GM03348 (cell line): ENCODE measurements around the gene APLP2.
"Not testable (repeated sequence)": the region's sequence is repeated elsewhere in the genome, so short reads cannot be mapped to it uniquely, and the experiment has no call there.

ENCODE experiments used
- DNase-seq: peaks from one replicate; pipeline ENCODE4 v3.0.0; 2012; ENCODE audit warnings: low spot score

The APLP2 gene

DNA sequence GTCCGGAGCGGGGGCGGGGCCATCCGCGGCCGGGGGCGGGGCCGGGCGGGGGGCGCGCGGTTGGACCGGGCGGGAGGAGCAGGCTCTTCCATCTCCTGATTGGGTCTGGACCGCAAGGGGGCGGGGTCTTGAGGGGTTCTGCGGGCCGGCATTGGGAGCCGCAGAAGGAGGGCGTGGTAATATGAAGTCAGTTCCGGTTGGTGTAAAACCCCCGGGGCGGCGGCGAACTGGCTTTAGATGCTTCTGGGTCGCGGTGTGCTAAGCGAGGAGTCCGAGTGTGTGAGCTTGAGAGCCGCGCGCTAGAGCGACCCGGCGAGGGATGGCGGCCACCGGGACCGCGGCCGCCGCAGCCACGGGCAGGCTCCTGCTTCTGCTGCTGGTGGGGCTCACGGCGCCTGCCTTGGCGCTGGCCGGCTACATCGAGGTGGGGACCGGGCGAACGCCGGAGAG, at the start of gene APLP2:
TSS of gene APLP2 (plus strand) at position 236 of the 450 bp plus-strand sequence. CDS start at position 320, 84 bp downstream.
- peak; percentile 98 for DNase-seq

DNA sequence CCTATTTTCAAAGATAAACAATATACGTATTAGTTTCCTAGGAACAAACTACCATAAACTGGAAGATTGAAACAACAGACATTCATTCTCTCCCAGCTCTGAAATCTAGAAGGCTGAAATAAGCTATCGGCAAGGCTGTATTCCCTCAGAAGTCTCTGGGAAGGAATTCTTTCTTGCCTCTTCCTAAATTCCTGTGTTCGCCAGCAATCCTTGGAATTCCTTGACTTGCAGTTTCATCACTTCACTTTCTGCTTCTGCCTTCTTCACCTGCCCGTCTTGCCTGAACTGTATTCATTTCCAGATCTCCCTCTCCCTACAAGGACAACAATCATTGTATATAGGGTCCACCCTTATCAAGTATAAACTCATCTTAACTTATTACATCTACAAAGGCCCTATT, 49.4 kb upstream of the APLP2 start:
- DNase-seq, result no peak

DNA sequence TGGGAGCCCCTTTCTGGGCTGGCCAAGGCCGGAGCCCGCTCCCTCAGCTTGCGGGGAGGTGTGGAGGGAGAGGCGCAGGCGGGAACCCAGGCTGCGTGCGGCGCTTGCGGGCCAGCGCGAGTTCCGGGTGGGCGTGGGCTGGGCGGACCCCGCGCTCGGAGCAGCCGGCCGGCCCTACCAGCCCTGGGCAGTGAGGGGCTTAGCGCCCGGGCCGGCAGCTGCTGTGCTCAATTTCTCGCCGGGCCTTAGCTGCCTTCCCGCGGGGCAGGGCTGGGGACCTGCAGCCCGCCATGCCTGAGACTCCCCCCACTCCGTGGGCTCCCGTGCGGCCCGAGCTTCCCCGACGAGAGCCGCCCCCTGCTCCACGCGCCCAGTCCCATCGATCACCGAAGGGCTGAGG, 48.1 kb upstream of the APLP2 start:
- DNase-seq, result not testable (repeated sequence)

DNA sequence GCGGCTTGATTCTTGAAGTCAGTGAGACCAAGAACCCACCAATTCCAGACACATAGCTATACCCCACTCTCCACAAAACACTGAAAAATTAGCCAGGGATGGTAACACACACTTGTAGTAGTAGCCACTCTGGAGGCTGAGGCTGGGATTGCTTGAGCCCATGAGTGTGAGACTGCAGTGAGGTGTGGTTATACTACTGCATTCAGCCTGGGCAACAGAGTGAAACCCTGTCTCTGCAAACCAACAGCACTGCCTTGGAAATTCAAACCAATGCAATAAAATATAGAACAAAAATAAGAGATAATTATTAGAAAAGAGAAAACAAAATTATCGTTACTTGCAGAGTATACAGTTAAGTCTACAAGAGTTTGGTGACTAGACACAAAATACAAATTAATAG, 46.9 kb upstream of the APLP2 start:
- no peak for DNase-seq

DNA sequence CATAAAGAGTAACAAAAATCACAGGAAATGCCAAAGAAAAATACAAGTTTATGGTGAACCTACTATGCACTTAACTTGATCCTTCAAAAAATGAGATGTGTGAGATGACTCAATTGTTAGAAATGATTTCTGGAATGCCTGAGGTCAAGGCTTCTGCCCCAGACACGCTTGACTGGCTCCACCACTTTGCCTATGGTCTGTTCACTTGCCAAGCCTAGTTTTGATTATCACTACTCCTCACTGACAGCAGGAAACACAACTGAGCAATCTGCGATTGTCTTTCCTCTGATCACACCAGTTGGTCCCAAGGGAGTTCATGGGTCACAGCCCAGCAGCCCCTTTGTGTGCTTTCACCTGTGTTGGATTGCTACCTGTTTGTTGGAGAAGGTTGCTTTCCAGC, 46.5 kb upstream of the APLP2 start:
- DNase-seq, result peak; percentile 80

DNA sequence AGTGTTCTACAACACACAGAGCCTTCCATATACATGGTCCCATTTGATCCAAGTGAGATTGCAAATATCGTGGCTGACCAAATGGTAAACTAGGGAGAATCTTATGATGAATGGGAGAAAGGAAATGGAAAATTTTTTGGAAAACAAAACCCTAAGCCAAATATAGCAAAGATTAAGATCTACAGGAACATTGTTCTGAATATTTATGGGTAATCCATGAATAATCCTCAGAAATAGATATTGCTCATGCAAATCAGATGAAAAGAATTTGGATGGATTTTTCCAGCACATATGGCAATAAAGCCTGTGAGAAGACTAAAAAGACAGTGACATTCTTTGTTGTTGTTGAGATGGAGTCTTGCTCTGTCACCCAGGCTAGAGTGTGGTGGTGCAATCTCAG, 45.3 kb upstream of the APLP2 start:
- DNase-seq, result peak; percentile 63

DNA sequence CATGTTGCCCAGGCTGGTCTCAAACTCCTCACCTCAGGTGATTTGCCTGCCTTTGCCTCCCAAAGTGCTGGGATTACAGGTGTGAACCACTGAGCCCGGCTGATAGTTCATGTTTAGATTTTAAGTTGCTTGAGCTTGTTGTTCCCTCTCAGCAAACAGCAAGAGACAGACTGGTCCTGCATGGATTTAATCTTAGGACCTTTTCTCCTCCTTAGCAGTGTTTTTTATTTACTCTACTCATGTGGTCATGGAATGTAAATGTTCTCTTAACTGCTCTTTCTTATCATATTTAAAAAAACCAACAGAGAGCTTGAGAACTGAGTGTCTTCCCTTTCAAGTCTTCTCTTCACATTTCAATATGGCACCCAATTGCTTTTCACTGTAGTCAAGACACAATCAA, 44.3 kb upstream of the APLP2 start:
- DNase-seq, result no peak

DNA sequence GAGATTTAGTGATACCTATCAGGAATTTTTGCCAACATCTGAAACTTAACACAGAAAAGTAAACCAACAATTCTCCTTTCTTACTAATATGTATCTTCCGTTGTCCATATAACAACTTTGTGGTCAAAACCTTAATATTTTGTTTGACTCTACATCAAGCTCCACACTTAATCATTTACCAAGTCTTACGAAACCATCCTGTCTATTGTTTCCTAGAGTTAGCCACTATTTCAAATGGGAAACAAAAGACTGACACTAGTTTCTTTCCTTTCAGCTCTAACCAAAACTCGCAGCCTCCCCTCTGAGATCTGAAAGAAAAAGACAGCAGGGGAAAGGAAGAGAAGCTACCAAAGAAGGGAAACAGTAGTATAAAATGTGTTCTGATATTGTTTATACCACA, 40.6 kb upstream of the APLP2 start:
- no peak for DNase-seq

DNA sequence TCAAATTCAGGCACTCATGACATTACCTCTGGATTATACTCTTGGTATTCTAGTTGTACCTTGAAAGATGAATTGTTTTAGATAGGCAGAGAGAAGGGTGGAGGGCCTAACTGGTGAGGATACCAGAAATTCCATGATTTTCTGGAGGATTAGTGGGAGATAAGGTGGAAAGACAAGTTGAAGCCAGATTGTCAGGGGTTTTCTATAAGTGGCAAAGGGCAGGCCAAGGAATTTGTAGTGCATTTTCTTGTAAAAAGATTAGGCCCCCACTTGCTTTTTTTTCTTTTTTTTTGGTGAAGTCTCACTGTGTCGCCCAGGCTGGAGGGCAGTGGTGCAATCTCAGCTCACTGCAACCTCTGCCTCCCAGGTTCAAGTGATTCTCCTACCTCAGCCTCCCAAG, 38.6 kb upstream of the APLP2 start:
- no peak for DNase-seq

DNA sequence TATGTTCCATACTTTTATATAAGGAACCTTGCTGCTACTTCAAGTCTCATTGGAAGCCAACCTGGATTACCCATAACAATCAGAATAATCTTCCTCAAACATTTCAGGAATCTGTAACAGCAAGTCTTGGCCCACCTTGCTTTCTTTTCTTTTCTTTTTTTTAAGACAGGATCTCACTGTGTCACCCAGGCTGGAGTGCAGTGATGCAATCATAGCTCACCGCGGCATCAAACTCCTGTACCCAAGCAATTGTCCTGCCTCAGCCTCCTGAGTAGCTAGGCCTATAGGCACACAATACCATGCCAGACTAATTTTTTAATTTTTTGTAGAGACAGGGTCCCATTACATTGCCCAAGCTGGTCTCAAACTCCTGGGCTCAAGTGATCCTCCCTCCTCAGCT, 37.7 kb upstream of the APLP2 start:
- no peak for DNase-seq

DNA sequence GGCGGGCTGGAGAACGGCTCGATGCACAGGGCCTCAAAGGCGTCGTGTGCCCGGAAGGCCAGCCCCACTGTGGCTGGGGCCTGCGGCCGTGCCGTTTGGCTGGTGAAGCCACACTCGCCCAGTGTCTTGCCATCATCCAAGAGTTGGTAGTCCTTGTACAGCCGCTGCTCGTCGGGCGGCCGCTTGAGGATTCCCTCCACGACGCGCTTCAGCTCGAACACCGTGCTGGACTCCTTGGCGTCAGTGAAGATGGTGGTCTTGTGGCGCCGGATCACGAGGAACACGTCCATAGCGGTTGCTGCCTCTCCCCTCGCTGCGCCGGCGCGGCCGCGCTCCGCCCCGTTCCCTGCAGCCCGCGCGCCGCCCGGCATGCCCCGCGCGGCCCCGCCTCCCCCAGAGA, 36.8 kb upstream of the APLP2 start:
- no peak for DNase-seq

DNA sequence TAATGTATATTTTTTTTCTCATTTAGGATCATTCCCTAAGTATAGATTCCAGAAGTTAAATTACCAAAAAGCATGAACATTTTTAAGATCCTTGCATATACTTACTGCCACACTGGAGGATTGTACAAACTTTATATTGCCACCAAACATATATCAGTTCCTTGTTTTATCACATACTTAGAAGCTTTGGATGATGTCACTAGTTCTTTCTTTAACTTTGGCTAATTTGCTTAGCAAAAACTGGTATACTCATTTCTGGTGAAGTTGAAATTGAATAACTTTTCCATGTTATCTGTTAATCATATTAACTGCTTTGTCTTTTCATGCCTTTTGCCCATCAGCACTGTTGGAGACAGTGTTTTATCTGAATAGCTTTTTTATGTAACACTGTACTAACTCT, 35.5 kb upstream of the APLP2 start:
- no peak for DNase-seq

DNA sequence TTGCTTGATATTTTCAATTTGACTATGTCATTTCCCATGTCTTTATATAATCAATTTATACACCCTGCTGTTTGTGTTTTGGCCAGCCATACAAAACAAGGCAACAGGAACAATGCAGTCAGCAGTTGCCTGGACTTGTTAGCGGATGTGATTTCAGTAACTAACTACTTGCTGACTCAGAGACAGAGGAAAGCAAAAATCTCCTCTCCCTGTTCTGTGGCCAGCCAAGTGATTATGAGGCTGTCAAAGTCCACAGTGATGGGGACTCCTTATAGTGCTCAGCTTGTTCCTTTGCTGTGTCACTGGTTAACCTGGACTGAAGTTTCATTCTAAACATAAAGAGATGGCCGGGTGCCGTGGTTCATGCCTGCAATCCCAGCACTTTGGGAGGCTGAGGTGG, 32.6 kb upstream of the APLP2 start:
- peak; percentile 77 for DNase-seq

DNA sequence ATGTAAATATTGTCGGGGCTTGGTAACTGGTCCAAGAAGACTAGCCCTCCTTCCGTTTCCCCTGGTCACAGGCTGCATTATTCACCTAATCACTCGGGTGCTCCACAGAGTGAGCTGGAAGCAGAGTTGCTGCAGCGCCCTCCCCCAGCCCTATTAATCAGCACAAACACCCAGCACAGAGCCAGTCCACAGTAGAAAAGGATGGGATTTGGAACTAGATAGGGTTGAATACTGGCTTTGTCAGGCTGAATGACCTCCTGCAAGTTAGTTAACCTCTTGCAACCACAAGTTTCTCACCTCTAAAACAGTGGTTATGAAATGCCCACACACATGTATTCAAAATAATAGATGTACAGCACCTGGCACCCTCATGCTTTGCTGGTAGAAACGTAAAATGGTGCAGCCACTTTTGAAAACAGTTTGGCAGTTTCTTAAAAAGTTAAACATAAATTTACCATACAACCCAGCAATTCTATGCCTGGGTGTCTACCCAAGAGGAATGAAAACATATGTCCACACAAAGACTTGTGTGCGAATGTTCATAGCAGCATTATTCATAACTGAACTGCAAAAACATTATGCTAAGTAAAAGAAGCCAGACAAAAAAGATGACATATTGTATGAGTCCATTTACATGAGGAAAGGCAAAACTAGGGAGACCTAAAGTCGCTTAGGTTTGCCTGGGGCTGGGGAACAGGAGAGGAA, 31.7 kb upstream of the APLP2 start:
- DNase-seq, result peak; percentile 48

DNA sequence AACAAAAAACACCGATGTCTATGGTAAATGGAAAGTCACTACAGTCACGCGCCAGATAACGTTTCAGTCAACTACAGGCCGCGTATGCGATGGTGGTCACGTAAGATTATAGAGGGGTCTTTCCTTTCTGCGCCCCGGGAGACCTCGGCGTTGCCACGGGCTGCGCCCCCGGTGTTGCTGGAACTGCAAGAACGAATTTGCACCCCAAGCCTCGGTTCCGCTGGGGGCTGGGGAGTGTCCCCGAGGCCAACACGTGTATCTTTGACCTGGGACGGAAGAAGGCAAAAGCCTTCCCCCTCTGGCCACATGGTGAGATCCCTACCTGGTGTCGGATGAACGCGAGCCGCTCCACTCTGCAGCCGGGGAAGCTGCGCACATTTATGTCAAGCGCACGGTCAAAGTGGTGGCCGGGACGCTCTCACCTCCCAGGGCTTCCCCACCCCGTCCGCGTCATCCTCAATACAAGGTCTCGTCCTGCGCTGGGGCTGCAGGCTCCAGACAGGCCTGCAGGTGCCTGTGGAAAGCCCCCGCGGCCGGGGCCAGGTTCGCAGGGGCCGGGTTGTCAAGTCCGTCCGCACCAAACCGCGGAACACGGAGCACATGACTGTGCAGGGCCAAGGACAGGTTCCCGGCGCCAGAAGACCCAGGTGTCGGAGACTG, 29.3 kb upstream of the APLP2 start:
- no peak for DNase-seq

DNA sequence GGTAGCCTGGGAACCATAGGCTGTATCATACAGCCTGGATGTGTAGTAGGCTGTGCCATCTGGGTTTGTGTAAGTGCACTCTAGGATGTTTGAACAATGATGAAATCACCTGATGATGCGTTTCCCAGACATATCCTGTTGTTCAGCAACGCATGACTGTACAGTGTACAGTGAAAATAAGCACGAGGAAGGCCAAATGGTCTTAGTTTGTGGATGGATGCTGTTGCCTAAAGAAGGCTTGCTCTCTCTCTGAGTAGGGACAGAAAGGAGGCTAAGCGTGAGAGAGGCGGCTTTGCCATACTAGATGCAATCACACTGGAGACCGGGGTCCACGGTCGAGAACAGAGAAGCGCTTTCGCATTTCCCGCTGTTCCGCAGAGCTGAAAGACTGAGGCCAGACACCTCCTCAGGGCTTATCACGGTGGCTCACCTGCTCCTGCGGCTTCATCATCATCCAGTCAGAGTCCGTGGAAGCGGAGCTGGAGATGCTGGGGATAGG, 27.6 kb upstream of the APLP2 start:
- peak; percentile 74 for DNase-seq

DNA sequence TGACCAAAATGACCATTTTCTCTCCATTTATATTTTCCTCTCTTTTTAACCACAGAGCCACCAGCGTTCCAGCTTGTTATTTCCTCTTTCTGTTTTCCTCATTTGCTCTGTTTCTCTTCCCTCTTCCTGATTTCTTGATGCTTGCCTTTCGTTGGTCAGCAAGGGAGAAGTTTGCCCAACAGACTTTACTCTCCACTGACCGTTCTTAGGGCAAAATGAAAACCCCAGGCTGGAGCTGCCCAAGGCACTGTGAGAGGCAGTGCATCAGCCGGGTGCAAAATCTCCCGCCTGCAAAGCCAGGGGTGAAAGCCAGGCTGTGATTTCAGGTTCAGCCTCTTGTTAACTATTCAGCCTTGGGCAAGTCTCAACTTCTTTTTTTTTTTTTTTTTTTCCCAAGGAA, 26.1 kb upstream of the APLP2 start:
- DNase-seq, result no peak

DNA sequence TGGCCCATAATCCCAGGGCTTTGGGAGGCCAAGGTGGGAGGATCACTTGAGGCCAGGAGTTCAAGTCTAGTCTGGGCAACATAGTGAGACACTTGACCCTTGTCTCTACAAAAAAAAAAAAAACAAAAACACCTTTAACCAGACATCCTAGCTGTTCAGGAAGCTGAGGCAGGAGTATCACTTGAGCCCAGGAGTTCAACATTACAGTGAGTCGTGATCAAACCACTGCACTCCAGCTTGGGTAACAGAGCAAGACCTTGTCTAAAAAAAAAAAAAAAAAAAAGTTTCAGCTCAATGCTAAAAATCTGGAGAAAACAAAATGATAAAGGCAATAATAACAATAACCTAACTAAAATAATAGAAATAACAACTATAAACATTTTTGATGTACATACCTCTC, 22.6 kb upstream of the APLP2 start:
- no peak for DNase-seq

DNA sequence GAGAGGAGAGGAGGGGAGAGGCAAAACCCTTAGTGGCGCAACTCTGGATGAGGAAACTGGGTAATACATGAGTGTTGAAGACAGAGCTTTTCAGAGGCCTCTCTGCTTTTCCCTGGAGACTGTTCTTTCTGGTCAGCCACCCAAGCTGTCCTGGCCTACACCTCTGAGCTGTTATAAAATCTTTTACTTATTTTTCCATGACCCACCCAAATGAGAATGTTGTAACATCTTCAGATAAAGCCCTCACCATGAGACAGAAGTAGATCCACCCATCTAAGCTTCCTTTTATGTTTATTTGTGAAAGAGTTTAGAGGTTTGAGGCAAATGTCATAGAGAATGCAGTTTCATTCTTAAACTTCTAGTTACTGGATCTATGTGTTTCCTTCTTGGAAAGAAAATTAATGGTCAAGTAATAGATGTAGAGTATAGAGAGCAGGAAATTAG, 20.3 kb upstream of the APLP2 start:
- DNase-seq, result peak; percentile 27

DNA sequence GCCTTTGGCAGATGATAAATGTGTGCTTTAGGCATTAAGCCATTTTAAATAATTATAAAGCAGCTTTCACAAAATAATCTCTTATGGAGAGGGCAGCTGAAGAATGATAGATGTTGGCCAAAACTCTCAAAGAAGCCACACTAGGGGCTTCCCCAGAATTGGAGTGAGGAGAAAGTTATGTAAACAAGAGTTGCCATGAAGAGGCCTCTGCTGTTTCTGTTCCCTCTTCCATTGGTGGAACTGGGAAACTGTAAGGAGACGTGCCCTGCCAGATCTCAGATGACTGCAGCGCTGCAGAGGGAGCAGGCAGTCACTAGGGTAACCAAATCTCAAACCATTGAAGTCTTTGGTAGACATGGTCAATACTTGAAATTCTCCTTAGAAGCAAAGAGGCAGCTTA, 19.4 kb upstream of the APLP2 start:
- DNase-seq, result no peak

DNA sequence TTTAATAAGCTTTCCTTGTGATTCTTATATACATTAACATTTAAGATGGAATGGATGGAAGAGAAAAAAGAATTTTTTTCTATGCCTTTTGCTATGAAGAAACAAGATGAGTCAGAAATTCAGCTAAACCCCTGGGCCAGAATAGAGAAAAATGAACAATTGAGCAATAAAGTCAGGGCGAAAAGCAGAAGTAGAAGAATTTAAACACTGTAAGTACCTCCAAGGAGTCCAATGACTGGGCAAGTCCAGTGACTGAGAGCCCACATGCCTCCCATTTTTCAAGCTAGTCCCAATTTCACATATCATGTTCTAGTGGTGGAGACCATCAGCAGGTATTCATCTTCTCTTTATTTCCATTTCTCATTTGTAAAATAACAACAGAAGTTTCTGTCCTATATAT, 18.6 kb upstream of the APLP2 start:
- peak; percentile 56 for DNase-seq

DNA sequence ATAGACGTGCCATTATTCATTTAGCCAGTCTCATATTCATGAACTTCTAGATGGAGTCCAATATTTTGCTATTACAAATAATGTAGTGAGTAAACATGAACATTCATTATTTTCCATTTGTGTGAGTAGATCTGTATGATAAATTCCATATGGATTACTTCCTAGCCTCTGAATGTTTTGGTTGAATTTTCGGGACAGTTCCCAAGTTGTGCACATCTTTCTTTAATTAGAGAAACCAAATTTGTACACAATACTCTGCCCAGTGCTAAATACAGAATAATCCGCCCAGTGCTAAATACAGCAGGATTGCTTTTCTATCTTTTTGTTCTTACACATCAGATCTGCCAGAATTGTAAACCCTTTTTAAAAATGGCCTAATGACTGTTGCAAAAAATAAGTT, 17.1 kb upstream of the APLP2 start:
- DNase-seq, result peak; percentile 36

DNA sequence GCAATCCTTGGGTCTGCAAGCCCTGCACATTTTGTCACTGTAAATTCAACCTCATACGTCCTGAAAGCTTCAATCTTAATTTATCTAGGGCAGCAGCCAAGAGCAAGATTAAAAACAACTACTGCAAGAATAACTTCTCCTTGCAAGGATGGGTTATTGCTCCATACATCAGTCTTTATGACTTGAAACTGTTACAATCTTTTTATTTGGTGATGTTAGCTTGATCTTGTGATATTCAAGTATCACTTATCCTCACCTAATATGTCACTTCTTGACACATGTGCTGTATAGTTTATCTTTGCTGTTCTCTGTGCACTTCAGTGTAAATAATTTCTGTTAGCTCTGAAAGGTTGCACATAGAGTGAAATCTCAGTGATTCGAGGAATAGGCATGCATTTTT, 14.7 kb upstream of the APLP2 start:
- no peak for DNase-seq

DNA sequence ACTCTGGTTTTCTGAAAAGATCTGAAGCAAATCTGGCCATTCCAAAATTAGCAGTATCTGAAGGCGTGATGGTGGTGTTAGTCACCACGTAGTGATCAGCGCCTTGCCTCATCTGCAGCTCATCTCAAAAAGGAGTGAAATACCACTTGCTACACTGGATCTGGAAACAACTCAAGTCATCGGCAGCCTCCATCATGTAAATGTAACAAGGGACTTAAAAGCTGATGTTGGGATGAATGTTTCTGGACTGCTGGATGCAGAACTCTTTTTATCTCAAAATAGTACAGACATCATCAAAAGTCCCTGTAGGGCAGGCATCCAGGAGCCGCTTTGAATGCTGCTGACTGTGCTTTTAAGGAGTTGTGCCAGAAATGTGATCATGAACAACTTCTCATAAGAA, 14.1 kb upstream of the APLP2 start:
- DNase-seq, result peak; percentile 71
